ENCODE results near the gene LUC7L. TPM values are rescaled to one million over a fixed set of nuclear protein-coding genes. Genes with fewer than 3 reads are reported as not detected.

The LUC7L gene
- 93.1 TPM for total RNA-seq

GRCh38 chr16:228852-229730 lies at the start of gene LUC7L:
Gene LUC7L, minus strand, starts transcription at chr16:229449. Its CDS starts 110 bp downstream, at chr16:229339.

GRCh38 chr16:275786-276232 lies 46.6 kb upstream of the LUC7L start, which contains the start of gene RGS11:
Gene RGS11, minus strand, starts transcription at chr16:275944. Its CDS starts 33 bp downstream, at chr16:275911.

GRCh38 chr16:234468-235305 lies 5.4 kb upstream of the LUC7L start, which contains the start of gene FAM234A:
Gene FAM234A, plus strand, starts transcription at chr16:234821. Its CDS starts 19,593 bp downstream, at chr16:254414.

GRCh38 chr16:180101-180675 lies 49.1 kb downstream of the LUC7L start, which contains the start of gene HBQ1:
Gene HBQ1, plus strand, starts transcription at chr16:180459. Its CDS starts 28 bp downstream, at chr16:180487.

GRCh38 chr16:176477-177382 lies 52.5 kb downstream of the LUC7L start, which contains the start of gene HBA1:
Gene HBA1, plus strand, starts transcription at chr16:176680. Its CDS starts 37 bp downstream, at chr16:176717.

GRCh38 chr16:172374-172941 lies 56.8 kb downstream of the LUC7L start, which contains the start of gene HBA2:
Gene HBA2, plus strand, starts transcription at chr16:172876. Its CDS starts 37 bp downstream, at chr16:172913.

GRCh38 chr16:165539-166374 lies 63.5 kb downstream of the LUC7L start, which contains the start of gene HBM:
Gene HBM, plus strand, starts transcription at chr16:165978. Its CDS starts 20 bp downstream, at chr16:165998.

GRCh38 chr16:152141-153128 lies 76.8 kb downstream of the LUC7L start, which contains the start of gene HBZ:
Gene HBZ, plus strand, starts transcription at chr16:152644. Its CDS starts 266 bp downstream, at chr16:152910.

Small RNA genes within 50 kb of the gene (small RNA-seq; reads per million reads assigned to genes)
- gene RF00019 (ENCODE audit: low replicate concordance): not detected

Other genes starting within 250 kb of the LUC7L start
- 3.6 TPM for gene POLR3K, start 175.8 kb downstream of the LUC7L start, total RNA-seq
- 15.2 TPM for gene SNRNP25, start 175.6 kb downstream of the LUC7L start, total RNA-seq
- gene RHBDF1, start 156.8 kb downstream of the LUC7L start, total RNA-seq: 36.4 TPM
- gene MPG, start 151.2 kb downstream of the LUC7L start, total RNA-seq: 87.7 TPM
- 31.1 TPM for gene NPRL3, start 90.8 kb downstream of the LUC7L start, total RNA-seq
- gene HBZ, start 76.8 kb downstream of the LUC7L start, total RNA-seq: 38.7 TPM
- gene HBM, start 63.5 kb downstream of the LUC7L start, total RNA-seq: 135 TPM
- gene HBA2, start 56.6 kb downstream of the LUC7L start, total RNA-seq: 14,996 TPM
- gene HBA1, start 52.8 kb downstream of the LUC7L start, total RNA-seq: 5,051 TPM
- 6.5 TPM for gene HBQ1, start 49.0 kb downstream of the LUC7L start, total RNA-seq
- 70.0 TPM for gene FAM234A, start 5.4 kb upstream of the LUC7L start, total RNA-seq
- gene RGS11, start 46.5 kb upstream of the LUC7L start, total RNA-seq: 4.9 TPM
- gene ARHGDIG, start 51.1 kb upstream of the LUC7L start, total RNA-seq: 1.6 TPM
- 0.47 TPM for gene PDIA2, start 53.7 kb upstream of the LUC7L start, total RNA-seq
- gene AXIN1, start 123.3 kb upstream of the LUC7L start, total RNA-seq: 14.8 TPM
- gene MRPL28, start 141.1 kb upstream of the LUC7L start, total RNA-seq: 45.5 TPM
- 54.2 TPM for gene PGAP6, start 152.5 kb upstream of the LUC7L start, total RNA-seq
- 40.1 TPM for gene NME4, start 167.8 kb upstream of the LUC7L start, total RNA-seq
- gene DECR2, start 172.4 kb upstream of the LUC7L start, total RNA-seq: 22.0 TPM
- 108 TPM for gene RAB11FIP3, start 196.2 kb upstream of the LUC7L start, total RNA-seq